Measurements from ENCODE around the gene AOPEP.

Gene AOPEP

GRCh38 chr9:94783928-94784327, 57.4 kb downstream of the AOPEP start:
- H3K4me3 ChIP-seq = no peak overlapping the region
- H3K27ac ChIP-seq = peak overlapping the region in 14 of 21 experiments; percentile 39 to 87 (median 72)

GRCh38 chr9:94785215-94786169, 59.0 kb downstream of the AOPEP start:
- peak overlapping the region in 6 of 21 experiments; percentile 30 to 96 (median 71) for H3K27ac ChIP-seq

GRCh38 chr9:94786586-94786985, 60.1 kb downstream of the AOPEP start:
- Histone ChIP-seq H3K4me3 (no peak overlapping the region), H3K27ac (peak overlapping the region in 17 of 21 experiments; percentile 1 to 96 (median 62))

More at GRCh38 chr9:94785215-94786169, 59.0 kb downstream of the AOPEP start:
- no peak overlapping the region for H3K4me3 ChIP-seq

DNA sequence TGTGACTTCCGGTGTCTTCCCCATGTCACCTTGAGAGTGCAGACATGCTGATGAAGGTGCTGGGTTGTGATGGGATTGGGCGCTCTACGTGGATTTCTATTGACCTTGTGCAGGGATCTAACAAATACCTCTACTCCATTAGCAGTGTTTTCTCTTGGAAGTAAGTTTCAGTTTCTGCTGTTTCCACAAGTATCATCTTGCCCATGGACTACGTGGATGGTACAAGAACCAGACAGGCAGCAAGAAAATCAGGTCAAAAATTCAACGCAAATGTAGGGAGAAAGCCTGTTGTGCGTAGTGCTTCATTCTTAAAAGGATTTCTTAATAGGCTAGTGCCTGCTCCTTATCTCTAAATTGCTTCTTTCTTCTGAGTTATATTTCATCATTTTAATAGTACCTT, 60.8 kb downstream of the AOPEP start:
- H3K27ac ChIP-seq = peak overlapping the region in 16 of 21 experiments; percentile 1 to 96 (median 63)
- no peak overlapping the region for H3K4me3 ChIP-seq

GRCh38 chr9:94788570-94789105, 62.1 kb downstream of the AOPEP start:
- peak overlapping the region in 15 of 21 experiments; percentile 22 to 96 (median 57) for H3K27ac ChIP-seq
- no peak overlapping the region for H3K4me3 ChIP-seq

GRCh38 chr9:94791435-94791834, 64.9 kb downstream of the AOPEP start:
- peak overlapping the region in 10 of 21 experiments; percentile 37 to 96 (median 88) for H3K27ac ChIP-seq
- H3K4me3 ChIP-seq = no peak overlapping the region

GRCh38 chr9:94792511-94792910, 66.0 kb downstream of the AOPEP start:
- H3K4me3 ChIP-seq = no peak overlapping the region
- peak overlapping the region in 20 of 21 experiments; percentile 9 to 96 (median 84) for H3K27ac ChIP-seq

DNA sequence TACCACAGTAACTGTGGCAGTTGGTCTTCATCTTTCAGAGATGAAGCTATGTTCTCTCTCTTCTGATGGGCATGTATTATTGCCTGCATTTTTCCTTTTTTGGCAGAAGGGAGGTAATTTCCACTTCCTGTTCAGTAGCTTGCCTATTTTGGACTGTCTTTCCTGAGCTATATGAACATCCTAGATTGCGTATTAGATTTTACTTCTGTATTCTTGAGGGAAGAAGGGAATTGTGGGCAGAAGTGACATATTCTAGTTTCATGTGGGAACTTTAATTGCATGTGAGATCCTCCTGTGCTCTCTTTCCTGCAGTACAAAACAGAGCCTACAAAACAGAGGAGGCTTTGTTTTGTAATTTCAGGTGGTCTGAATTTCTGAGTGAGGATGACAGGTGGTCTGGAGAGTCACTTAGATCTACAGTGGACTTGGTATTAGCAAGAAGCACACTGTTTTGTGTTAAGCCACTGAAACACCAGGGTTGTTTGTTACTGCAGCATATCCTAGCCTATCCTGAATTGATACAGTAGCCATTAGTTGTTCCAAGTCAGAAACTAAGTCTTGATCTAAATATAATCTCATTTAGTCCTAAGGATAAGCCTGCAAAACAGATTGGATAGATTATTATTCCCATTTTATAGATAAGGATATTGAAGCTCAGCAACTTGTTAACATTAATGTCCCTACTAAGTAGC, 68.1 kb downstream of the AOPEP start:
- Histone ChIP-seq H3K27ac (peak overlapping the region in 8 of 21 experiments; percentile 12 to 96 (median 86)), H3K4me3 (no peak overlapping the region)

DNA sequence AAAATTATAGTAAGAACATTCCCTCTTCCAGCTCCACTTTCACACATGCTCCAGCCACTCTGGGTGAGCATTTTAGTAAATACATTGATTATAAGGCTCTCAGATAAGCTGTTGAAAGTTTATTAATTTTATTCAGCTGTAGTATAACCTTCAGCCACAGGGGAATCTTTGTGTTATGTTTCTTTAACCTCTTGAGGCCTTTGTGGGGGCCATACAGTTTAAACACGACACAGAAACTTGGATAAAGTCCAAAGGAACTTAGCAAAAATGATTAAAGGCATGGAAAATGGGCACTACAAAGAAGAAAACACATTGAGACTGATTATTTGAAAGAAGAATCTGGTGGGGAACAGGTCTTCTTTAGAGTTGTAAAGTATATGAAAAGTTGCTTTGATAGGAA, 70.2 kb downstream of the AOPEP start:
- H3K27ac ChIP-seq = peak overlapping the region in 10 of 21 experiments; percentile 6 to 94 (median 58)
- H3K4me3 ChIP-seq = no peak overlapping the region

GRCh38 chr9:94798201-94798600, 71.7 kb downstream of the AOPEP start:
- peak overlapping the region in 18 of 21 experiments; percentile 8 to 94 (median 54) for H3K27ac ChIP-seq
- H3K4me3 ChIP-seq = no peak overlapping the region

DNA sequence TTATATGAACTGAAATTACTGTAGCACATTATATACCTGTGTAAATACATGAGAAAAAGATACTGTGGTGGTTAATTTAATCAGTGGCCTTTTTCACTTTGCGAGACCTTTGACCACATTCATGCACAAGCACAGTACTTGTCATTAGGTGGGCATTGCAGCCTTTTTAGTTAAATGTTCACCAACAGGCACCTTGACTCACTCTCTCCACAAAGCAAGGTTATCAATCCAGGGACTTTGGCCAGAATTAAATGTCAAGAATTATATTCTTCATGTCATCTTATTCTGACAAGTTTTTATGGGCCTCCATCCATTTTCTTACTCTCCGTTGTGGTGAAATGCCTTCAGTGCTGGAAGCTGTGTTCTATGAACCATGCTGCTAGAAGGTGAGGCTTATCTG, 72.2 kb downstream of the AOPEP start:
- Histone ChIP-seq H3K27ac (peak overlapping the region in 16 of 21 experiments; percentile 3 to 94 (median 83)), H3K4me3 (no peak overlapping the region)

DNA sequence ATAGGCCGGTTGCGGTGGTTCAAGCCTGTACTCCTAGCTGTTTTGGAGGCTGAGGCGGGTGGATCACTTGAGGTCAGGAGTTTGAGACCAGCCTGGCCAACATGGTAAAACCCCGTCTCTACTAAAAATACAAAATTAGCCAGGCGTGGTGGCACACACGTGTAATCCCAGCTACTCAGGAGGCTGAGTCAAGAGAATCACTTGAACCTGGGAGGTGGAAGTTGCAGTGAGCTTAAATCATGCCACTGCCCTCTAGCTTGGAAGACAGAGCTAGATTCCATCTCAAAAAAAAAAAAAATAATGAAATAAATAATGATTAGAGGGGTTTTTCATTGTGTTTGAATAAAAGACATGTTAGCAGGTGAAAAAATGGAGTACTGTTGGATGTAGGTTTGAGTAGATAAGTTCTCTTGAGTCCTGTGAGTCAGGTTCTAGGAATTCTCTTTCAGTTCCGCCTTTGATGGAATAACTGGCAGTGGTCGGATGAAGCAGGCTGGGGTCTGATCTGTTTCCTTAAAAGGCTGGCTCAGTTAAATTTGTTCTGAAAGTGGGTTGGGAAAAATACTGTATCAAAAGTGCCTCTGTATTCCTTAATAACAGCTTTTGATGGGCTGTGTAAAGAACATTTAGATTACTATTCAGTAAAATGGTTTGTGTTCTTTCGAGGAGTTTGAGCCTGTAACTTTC, 73.2 kb downstream of the AOPEP start:
- H3K4me3 ChIP-seq = peak overlapping the region in 1 of 7 experiments; percentile 2

GRCh38 chr9:94800424-94801117, 74.1 kb downstream of the AOPEP start:
- Histone ChIP-seq H3K27ac (peak overlapping the region in 20 of 21 experiments; percentile 65 to 94 (median 82)), H3K4me3 (peak overlapping the region in 3 of 7 experiments; percentile 2 to 7 (median 5))

More for the DNA sequence above, 73.2 kb downstream of the AOPEP start:
- H3K27ac ChIP-seq = peak overlapping the region in 20 of 21 experiments; percentile 65 to 94 (median 82)

DNA sequence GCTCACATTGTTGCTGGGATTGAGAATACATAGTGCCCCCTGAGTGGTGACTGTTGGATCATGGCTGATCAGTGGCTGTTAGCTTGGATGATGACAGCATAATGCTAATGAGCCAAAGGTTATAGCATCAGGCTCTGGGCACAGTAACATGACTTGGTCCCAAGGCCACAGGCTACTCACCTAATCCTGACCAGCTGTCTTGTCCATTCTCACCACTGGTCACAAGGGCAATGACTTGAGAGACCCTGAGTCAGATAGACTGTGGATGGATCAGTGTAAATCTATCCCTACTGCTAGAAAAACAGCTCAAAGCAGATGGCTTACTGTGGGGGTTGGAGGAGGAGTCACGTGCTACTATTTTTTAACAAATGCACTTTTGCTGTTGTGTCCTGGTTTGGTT, 74.7 kb downstream of the AOPEP start:
- H3K4me3 ChIP-seq = peak overlapping the region in 2 of 7 experiments; percentile 2 to 5

DNA sequence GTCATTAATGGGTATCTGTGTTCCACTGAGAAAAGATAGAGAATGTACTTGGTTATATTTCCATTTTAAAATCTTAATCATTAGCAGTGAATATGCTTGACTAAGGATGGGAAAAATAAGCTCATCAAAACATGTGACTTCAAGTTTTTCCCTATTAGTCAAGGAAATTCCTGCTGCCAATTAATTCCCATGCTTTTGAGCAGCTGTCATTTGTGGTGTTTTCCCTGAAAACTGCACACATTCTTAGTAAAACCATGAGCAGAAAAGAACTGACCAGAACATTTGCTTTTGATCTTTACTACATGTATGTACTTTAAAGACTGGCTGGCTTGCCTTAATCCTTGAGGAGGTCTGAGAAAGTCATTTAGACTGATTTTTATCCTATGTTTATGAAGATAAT, 75.2 kb downstream of the AOPEP start:
- H3K27ac ChIP-seq = peak overlapping the region in 20 of 21 experiments; percentile 65 to 94 (median 83)
- H3K4me3 ChIP-seq = peak overlapping the region in 1 of 7 experiments; percentile 2

More for the DNA sequence above, 74.7 kb downstream of the AOPEP start:
- peak overlapping the region in 20 of 21 experiments; percentile 65 to 94 (median 82) for H3K27ac ChIP-seq

GRCh38 chr9:94802251-94802650, 75.8 kb downstream of the AOPEP start:
- peak overlapping the region in 20 of 21 experiments; percentile 53 to 94 (median 83) for H3K27ac ChIP-seq
- peak overlapping the region in 1 of 7 experiments; percentile 2 for H3K4me3 ChIP-seq

DNA sequence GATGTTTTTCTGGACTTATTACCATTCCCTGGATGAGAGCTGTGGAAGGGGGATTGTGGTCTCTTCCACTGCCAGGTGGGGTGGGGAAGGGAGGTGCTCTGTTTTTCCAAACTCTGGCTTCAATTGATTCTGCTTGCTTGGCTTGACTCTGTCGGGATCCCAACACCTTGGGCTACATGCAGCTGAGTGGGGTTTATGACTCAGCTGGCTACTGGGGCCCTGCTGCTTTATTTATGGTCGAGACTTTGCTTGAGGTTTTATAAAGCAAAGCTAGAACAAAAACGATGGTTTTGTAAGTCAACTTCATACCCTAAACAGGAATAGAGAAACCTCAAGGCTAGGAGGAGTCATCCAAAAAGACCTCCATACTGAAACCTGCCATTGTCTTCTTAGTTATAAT, 76.3 kb downstream of the AOPEP start:
- Histone ChIP-seq H3K27ac (peak overlapping the region in 20 of 21 experiments; percentile 34 to 94 (median 83)), H3K4me3 (no peak overlapping the region)

- Histone ChIP-seq H3K4me3 (no peak overlapping the region), H3K27ac (peak overlapping the region in 20 of 21 experiments; percentile 27 to 94 (median 83))
These were observed 77.8 kb downstream of the AOPEP start for GRCh38 chr9:94804316-94804715.
